Measurements from ENCODE around the gene GATA3.

DNA sequence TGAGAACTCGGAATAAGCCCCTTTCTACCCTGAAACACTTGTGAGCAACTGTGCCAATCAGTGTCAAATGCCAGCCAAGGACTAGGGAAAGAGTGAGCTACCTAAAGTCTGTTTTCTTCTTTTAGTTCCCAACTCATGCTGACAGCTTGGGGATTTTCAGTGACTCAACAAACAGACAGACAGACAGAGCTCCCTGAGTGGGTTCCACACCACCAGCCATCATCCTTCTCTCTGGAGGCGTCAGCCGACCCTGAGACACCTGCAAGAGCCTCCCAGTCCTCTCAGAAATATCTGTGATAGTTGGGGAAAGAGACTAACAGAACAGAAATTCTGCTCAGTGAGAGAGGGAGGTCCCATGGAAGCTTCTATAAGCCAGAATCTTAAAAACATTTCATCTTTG is 49.5 kb downstream of the GATA3 start:
- TF ChIP-seq EZH2 (IDR thresholded peaks at IDR 0.05; ENCODE audit: insufficient read depth, poor library complexity, severe bottlenecking) (no peak), EZH2phosphoT487 (IDR thresholded peaks at IDR 0.05; ENCODE audit: insufficient read depth, low read depth) (no peak)

Data from GM23248 (cell line).